GM18951 (cell line): Measurements from ENCODE around the gene KANK3.
"Not testable (repeated sequence)": the region's sequence is repeated elsewhere in the genome, so short reads cannot be mapped to it uniquely, and the experiment has no call there.

Source experiments
- POLR2A ChIP-seq: IDR thresholded peaks from 4 replicates; pipeline ENCODE4 v1.6.1; 2011; ENCODE audit warnings: mild to moderate bottlenecking; ENCODE audit not compliant: insufficient read length, insufficient read depth; ENCODE audit errors: extremely low read depth
- in situ Hi-C: fragments of 300-500 bp; cut with MboI; formaldehyde crosslinking; loops from one replicate; pipeline ENCODE4 v1.12.0; 2022; ENCODE audit warnings: low sequenced_read_pairs, mixed read lengths, inconsistent platforms; ENCODE audit not compliant: unreplicated experiment

KANK3 gene

GRCh38 chr19:8323781-8324185 is 19.3 kb downstream of the KANK3 start:
- TF ChIP-seq POLR2A: no peak
- in situ Hi-C loops: no loop called here

GRCh38 chr19:8322638-8322997 is 20.4 kb downstream of the KANK3 start:
- TF ChIP-seq POLR2A: no peak
- in situ Hi-C loops: no loop called here

DNA sequence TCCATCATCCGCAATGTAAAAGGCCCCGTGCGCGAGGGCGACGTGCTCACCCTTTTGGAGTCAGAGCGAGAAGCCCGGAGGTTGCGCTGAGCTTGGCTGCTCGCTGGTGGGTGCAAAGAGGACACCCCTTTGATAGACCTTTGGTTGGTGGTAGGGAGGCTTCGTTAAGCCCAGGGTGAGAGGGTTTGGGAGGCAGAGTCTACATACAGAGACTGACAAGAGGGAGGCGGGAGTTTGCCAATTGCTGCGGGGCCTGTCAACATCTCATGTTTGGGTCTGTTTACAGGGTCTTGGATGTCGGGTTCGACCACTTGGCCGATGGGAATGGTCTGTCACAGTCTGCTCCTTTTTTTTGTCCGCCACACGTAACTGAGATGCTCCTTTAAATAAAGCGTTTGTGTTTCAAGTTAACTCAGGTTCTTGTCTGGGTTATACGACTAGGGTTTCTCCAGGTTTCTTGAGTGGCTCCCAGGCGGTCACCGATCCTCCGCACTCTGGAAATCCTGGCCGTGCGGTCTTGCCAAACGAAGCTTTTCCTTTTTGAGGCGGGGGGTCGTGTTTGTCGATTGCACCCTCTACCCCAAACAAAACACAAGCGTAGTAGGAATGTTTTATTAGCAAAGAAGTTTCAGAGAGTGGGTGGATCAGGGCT is 20.9 kb downstream of the KANK3 start:
- TF ChIP-seq POLR2A: no peak
- in situ Hi-C loops: no loop called here

DNA sequence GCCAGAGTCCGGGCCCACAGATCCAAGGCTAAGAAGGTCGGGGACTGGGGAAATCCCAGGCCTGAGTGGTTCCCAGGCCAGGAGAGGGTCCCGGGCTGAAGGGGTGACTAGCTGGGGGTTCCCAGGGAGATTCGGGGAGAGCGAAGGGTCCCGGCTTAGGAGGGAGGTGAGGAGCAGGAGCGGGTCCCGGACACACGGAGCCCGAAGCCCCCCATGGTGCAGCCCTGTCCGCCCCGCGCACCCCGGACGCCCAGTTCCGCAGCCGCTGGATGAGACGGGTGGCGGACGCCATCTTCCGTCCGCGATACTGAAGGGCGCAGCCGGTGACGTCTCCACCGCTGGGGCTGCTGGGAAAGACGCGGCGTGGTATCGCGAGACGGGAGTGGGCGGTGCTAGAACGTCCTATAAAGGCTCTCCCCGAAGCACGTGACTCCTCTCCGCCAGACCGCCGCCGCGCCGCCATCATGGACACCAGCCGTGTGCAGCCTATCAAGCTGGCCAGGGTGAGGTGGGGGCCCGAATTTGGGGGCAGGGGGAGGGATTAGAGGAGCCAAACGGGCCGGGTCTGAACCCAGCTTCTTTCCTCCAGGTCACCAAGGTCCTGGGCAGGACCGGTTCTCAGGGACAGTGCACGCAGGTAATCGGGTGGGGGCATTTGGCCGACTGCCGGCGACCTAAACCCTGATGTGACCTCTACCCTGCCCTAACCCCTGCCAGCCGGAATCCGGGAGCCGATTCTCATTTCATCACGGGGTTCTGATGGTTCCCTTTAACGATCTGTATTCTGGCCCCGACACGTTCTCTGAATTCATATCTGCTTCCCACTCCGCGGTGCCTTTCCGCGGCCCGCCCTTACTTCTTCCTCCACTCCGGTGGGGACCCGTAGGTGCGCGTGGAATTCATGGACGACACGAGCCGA is 21.7 kb downstream of the KANK3 start, which contains the start of the genes NDUFA7 and RPS28:
NDUFA7 (minus strand) TSS at position 309 of the 919 bp plus-strand sequence; CDS start at position 292, 17 bp downstream.
RPS28 (plus strand) TSS at position 430 of the 919 bp plus-strand sequence; CDS start at position 465, 35 bp downstream.
- TF ChIP-seq POLR2A: peak; percentile 90
- in situ Hi-C loops: no loop called here

GRCh38 chr19:8320564-8321066 is 22.4 kb downstream of the KANK3 start:
- no peak for TF ChIP-seq POLR2A
- in situ Hi-C loops: no loop called here

DNA sequence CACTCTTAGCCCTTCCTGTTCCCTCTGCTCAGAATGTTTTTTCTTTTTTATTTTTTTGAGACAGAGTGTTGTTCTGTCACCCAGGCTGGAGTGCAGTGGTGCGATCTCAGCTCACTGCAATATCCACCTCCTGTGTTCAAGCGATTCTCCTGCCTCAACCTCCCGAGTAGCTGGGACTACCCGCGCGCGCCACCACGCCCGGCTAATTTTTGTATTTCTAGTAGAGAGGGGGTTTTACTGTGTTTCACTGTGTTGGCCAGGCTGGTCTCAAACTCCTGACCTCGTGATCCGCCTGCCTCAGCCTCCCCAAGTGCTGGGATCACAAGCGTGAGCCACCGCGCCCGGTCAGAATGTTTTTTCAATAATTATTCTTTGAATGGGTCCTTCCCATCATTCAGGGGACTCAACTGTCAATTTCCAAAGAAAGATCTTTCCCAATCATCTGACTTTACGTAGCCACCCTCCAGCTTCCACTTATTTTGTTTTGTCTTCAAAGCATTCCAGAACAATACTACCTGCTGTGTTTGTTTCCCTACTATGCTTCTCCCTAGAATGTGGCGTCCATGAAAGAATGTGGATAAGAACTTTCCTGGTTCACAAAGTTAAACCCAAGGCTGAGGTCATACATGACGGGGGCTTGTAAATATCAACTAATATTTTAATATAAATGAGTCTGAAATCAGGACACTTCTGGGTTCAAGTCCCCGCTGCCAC is 23.1 kb downstream of the KANK3 start:
- no peak for TF ChIP-seq POLR2A

GRCh38 chr19:8318835-8319234 is 24.2 kb downstream of the KANK3 start:
- in situ Hi-C loops: not testable (repeated sequence)

More for the DNA sequence above, 23.1 kb downstream of the KANK3 start:
- in situ Hi-C loops: no loop called here

DNA sequence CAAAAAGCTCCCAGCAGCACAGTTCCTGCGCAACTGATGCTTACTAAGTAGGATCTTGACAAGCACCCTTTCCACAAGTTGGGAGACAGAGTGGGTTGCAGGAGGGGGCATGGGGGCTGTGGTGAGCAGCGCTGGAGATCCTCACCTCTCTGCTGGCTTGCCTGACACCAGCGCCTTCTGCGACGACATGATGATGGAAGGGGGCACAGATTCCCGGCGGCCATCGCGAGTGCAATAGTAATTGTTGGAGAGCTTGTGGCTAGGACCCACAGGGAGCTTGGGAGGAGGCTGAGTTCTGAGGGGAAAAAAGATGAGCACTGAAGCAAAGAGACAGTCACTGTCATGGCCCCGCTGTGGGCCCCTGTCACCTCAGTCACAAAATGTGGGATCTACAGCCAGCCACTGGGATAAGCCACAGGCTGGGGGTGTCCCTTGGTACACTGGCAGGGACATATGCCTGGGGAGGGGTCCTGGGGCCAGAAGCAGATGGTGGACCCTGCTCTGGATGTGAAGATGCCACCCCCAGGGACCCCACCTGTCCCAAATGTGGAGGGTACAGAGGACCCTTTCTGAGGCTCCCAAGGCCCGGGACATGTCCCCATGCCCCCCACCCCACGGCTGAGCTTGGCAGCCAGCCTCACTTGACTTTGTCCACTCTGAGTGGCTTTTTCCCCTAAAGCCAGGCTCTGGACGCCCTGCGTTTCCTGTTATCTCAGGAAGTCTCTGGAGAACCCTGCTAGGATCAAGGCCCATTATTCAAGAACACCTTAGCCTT is 26.5 kb downstream of the KANK3 start:
- TF ChIP-seq POLR2A: no peak
- in situ Hi-C loops: no loop called here

- in situ Hi-C loops: not testable (repeated sequence)
Measured at GRCh38 chr19:8314981-8315640, 28.0 kb downstream of the KANK3 start.

GRCh38 chr19:8311461-8312260 is 31.4 kb downstream of the KANK3 start:
- in situ Hi-C loops: no loop called here

GRCh38 chr19:8310342-8311055 is 32.6 kb downstream of the KANK3 start:
- in situ Hi-C loops: no loop called here
- no peak for TF ChIP-seq POLR2A

More at GRCh38 chr19:8311461-8312260, 31.4 kb downstream of the KANK3 start:
- no peak for TF ChIP-seq POLR2A
